LHCN-M2 (cell line): ENCODE data around the gene PAX5. TPM values are rescaled to one million over a fixed set of nuclear protein-coding genes. Genes with fewer than 3 reads are reported as not detected.

Experiments
- DNase-seq: peaks from one replicate; pipeline ENCODE4 v3.0.0-alpha.2; 2012; ENCODE audit warnings: low read depth
- total RNA-seq: library from RNA; depleted of rRNA; stranded (reverse); fragments of >200 nt; gene quantifications from 2 replicates; pipeline ENCODE4 v1.2.3, GENCODE V29; 2014

Gene PAX5
- total RNA-seq, 1 experiment from 2014 or later = not detected

DNA sequence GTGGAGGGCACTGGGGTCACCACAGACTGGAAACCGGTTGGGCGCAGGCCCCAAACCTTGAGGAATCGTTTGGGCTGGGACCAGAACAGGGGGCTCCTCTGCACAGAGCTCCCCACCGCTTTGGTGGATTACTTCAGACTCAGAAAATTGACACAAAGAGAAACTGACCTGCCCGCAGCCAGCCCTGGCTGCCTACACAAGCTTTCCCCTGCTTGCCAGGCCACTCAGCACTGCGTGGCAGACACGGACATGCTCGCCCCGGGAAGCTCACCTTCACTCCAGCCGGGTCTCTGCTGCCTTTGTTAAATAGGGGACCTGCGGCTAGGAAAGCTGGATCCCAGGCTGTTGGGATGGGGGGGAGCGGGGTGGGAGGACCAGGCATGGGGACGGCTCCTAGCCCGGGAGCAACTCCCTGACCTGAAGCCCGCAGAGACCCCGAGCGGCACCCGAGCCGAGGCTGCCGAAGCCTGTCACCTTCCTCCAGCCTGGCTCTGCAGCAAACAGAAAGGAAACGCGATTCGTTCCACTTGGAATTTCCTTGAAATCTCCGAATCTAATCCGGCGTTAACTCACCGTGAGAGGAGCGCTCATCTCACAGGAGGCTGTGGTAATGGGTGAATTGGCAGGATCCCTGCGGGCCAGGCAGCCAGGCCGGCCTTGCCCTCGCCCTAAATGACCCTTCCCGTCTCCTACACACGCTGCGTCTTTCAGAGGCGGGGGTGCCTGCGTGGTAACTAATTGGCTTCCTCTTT is 8.8 kb downstream of the PAX5 start:
- no peak for DNase-seq

GRCh38 chr9:37017546-37017945 is 16.5 kb downstream of the PAX5 start:
- no peak for DNase-seq

GRCh38 chr9:37011530-37011929 is 22.5 kb downstream of the PAX5 start:
- no peak for DNase-seq

GRCh38 chr9:37010976-37011375 is 23.1 kb downstream of the PAX5 start:
- DNase-seq = no peak

GRCh38 chr9:37010180-37010579 is 23.9 kb downstream of the PAX5 start:
- no peak for DNase-seq

GRCh38 chr9:37007295-37007694 is 26.8 kb downstream of the PAX5 start:
- DNase-seq = no peak

GRCh38 chr9:37005517-37006140 is 28.4 kb downstream of the PAX5 start:
- DNase-seq = no peak

GRCh38 chr9:37004424-37004935 is 29.6 kb downstream of the PAX5 start:
- DNase-seq = no peak

- no peak for DNase-seq
Measured at GRCh38 chr9:37002413-37003217, 31.5 kb downstream of the PAX5 start.

- no peak for DNase-seq
Measured at GRCh38 chr9:37002036-37002412, 32.0 kb downstream of the PAX5 start.

GRCh38 chr9:37001459-37001858 is 32.6 kb downstream of the PAX5 start:
- no peak for DNase-seq

- no peak for DNase-seq
Measured at GRCh38 chr9:36999728-37000333, 34.2 kb downstream of the PAX5 start.

DNA sequence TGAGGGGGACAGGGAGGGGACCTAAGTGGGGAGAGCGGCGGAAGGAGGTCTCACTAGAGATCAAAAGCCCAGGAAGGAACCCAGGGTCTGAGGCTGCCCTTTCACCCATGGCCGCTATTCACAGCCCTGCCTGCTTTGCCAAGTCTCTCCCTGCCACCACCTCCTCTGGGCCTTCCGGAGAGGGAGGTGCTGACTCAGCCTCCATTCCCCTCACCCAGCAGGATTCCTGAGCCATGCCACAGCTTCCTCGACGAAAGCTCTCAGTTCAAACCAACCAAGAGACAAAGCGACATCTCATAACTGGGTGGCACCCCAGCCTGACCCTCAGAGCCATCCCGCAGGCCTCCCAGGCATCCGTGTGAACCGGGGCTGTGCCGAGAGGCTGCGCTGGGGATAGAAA is 36.7 kb downstream of the PAX5 start:
- no peak for DNase-seq

DNA sequence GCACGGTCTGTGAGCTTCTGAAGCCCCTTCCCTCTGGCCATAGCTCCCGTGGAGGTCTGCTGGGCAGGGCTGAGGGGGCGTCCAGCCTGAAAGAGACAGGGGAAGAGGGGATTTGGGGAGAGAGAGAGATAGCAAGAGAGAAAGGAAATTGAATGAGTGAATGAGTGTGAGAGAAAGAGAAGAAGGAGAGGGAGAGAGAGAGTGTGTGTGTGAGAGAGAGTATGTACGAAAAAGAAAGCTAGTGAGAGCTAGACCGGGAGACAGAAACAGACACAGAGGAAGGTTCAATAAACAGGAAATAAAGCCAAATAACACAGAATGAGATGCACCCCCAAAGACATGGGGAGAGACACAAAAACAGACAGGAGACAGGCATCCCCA is 37.4 kb downstream of the PAX5 start:
- no peak for DNase-seq

DNA sequence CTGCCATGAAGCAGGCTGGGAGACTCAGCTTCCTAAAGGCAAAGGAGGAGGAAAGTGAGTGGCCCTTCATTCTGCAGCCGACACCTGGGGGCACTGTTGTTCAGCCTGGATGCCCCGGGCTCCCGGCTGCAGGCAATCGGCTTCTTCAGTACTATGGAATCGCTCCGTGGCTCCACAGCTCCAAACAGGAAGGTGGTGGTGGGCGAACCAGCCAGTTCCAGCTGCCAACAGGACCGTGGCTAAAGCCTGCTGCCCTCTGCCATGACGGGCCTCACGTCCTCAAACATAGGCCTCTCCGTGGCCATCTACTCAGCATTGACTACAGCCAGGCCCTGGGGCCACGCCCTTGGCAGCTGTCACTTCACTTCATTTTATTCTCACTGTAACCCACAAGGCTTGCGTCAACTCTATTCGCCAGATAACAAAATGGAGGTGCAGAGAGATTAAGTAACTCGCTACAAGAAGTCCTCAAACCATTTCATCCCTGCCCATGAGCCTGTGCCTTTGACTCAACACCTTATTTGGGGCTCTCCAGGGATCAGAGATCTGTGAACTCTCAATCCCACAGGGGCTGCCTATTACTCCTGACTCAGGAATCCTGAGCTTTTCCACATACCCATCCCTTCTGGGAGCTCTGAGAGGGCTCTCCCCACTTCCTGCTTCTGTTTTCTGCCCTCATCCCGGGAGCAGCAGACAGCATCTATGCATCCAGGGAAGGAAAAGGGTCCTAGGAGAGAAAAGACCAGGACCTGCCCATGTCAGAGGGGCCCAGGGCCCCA is 38.0 kb downstream of the PAX5 start:
- DNase-seq = peak; percentile 46

DNA sequence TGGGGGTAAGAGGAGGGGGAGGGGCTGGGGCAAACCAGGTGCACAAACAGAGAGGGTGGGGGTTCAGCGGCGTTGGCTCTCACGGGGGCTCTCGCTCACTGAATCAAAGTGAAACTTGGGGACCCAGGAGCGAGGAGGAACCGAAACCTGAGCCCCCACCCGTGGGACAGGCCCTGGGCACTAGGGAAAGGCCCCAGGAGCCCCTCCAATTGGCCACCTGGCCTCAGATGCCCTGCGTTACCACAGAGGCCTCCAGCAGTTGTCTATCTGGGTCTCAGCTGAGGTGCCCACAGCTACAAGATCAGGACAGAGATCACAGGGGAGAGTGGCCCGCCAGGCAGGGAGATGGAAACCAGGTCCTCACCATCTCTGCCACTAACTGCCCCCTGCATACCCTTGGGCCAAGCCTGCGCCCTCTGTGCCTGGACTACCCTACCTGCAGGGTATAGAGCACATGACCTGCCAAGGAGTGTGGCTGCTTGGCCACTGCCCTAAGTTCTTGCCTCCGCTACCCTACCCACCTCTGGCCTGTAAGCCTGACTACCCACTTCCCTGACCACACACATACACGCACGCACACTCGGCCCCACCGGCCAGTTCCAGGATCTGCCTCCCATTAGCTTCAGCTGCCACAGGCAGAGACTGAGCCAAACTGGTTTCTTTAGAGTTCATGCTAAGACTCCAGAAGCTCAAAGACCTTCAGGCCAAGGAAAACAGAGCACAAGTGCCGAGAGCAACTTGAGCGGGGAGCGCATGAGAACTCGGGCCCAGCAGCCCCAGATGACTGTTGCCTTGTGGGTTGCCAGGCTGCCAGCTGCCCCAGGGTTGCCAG is 39.9 kb downstream of the PAX5 start:
- no peak for DNase-seq

DNA sequence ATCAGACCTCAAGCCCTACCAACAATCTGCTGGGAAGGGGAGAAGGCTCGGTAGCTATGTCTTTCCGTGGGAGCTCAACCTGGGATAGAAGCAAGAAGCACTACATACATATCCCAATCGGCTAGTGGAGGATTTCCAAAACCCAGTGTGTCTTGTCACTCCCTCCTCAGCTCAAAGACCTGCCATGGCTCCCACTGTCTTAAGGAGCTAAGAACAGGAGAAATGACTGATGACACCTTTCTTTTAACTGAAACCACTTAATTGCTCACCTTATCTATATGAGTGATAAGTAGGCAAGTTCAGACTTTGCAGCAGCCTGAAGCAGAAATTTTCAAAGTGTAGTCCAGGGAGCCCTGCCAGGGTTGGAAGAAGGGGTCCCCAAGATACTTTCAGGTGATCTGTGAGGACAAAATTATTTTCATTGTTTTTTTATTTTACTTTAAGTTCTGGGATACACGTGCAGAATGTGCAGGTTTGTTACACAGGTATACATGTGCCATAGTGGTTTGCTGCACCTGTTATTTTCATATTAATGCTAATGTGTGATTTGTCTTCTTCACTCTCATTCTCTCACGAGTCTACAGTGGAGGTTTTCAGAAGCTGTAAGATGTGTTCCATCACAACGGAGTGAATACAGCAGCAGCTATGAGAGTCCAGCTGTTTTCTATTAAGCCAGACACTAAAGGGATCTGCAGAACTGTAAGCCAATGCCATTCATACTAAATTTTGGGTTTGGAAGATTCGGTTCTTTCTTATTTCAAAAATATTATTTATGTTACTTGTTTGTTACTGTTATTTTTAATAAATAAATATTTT is 41.4 kb downstream of the PAX5 start:
- DNase-seq = no peak

DNA sequence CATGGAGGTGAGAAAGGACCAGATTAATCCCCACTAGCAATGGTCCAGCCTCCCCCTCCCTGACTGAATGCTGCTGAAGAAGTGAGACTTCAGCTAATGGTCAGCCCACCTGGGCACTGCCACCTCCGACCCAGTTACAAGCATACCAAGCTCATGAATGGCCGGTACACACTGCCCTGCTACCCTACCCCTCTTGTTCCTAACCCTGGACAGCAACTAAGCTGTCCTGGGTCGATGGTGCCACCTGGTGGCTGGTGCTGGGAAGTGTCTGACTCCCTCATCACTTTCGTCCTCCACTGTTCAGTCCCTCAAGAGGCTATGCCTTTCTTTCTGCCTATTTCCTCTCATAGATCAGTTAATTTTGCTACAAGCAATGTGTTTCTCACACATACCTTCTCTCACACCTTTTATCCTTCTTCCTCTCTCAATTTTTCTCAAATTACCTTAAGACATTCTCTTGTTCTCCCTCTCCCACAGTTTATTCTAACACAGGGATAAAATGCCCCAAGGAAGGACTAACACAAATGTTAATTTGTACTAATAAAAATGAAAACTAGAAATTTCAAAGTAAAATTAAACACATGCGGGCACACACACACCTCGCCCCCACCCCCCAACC is 42.4 kb downstream of the PAX5 start:
- no peak for DNase-seq

DNA sequence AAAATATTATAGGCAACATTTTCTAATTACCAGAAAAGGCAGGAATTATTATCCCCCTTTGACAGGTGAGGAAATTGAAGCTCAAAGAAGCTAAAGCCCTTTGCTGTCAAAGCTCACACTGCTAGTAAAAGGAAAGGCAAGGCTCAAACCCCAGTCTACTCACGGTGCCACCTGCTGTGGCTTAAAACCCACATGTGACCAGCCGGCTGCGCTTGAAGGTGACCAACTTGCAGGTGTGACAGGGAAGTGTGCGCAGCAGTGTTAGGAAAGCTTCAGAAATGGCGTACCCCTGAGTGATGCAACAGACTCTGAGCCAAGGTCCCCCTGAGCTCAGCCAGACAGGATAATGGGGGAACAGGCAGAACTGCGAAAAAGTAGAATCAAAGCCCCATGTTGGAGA is 45.2 kb downstream of the PAX5 start:
- DNase-seq = no peak
